K562 (cell line): ENCODE data around the gene LDLRAD3. TPM values are rescaled to one million over a fixed set of nuclear protein-coding genes. Genes with fewer than 3 reads are reported as not detected.

Experiments
- ATAC-seq: fragments of 200-7000 bp; cut with Tn5 transposase; 3 replicates; pipeline ENCODE4 v1.9.1; 2020; ENCODE audit warnings: moderate library complexity
- BruUV-seq: library from RNA; stranded (reverse); fragments of 400-500 nt; replicated peaks from 2 replicates; lab custom pipeline; 2021; lab: Mats Ljungman, UMichigan
- CTCF ChIA-PET: fragments of 300-600 bp; formaldehyde crosslinking; extraction: SDS; loops from one replicate; lab custom pipeline; 2021; ENCODE audit warnings: low intra/inter-chr PET ratio; lab: Yijun Ruan, JAX
- POLR2A ChIA-PET: fragments of 300-600, 350-650 bp; sonication (Branson Sonifier 250); formaldehyde crosslinking; extraction: SDS; loops from one replicate; lab custom pipeline; 2021; ENCODE audit warnings: antibody characterized with exemption, inconsistent platforms; lab: Yijun Ruan, JAX
- DNase-seq, 4 experiments: peaks; one replicate each; pipeline versions ENCODE4 v3.0.0 to v3.0.0-alpha.2; 2011 to 2018; ENCODE audit warnings: low spot score in 3 of 4, mixed read lengths in 3 of 4; ENCODE audit errors: extremely low read depth in 1 of 4
- FAIRE-seq: peaks from 2 replicates; lab custom pipeline; 2011; peaks lifted over from hg19 to GRCh38; lab: Jason Lieb, UNC
- H2AFZ ChIP-seq: 2 replicates; pipeline ENCODE4 v1.6.0; 2011; ENCODE audit warnings: low read depth, low read length, control low read depth, inconsistent platforms
- H3K27ac ChIP-seq: fragments of 200-600 bp; 3 replicates; pipeline ENCODE4 v1.8.0; 2011; ENCODE audit warnings: low read depth, mild to moderate bottlenecking, control low read depth, inconsistent platforms, low read length, moderate library complexity, mixed read lengths; ENCODE audit errors: extremely low read depth
- H3K27me3 ChIP-seq, 2 experiments: fragments of 300-600 bp in 1 of 2; 2 replicates in 1 of 2; 3 replicates in 1 of 2; pipeline versions ENCODE4 v1.6.0 to v1.8.0; 2011; ENCODE audit warnings: inconsistent platforms in 2 of 2, low read length in 2 of 2, mild to moderate bottlenecking in 1 of 2, mixed read lengths in 1 of 2, moderate library complexity in 1 of 2; ENCODE audit not compliant: control insufficient read depth in 2 of 2, insufficient read depth in 2 of 2
- H3K36me3 ChIP-seq: fragments of 300-600 bp; 3 replicates; pipeline ENCODE4 v1.8.0; 2011; ENCODE audit warnings: mild to moderate bottlenecking, low read length, inconsistent platforms; ENCODE audit not compliant: control insufficient read depth, insufficient read depth
- H3K4me1 ChIP-seq, 2 experiments: fragments of 200-600 bp in 1 of 2; replicated peaks in 1 of 2; 2 replicates in 1 of 2; 3 replicates in 1 of 2; pipeline versions ENCODE4 v1.5.1 to v1.8.0; 2011; ENCODE audit warnings: inconsistent platforms in 2 of 2, low read length in 2 of 2, mild to moderate bottlenecking in 1 of 2, mixed read lengths in 1 of 2, moderate library complexity in 1 of 2; ENCODE audit not compliant: control insufficient read depth in 2 of 2, insufficient read depth in 2 of 2
- H3K4me2 ChIP-seq: 2 replicates; pipeline ENCODE4 v1.6.1; 2011; ENCODE audit warnings: low read length, control low read depth, inconsistent platforms, mixed read lengths; ENCODE audit not compliant: insufficient read depth
- H3K4me3 ChIP-seq: fragments of 200-600 bp; sonication (generic), shearing (Covaris generic); 2 replicates; pipeline ENCODE4 v1.5.1; 2016; ENCODE audit warnings: control low read depth, inconsistent platforms
- H3K79me2 ChIP-seq: fragments of 200-600 bp; 3 replicates; pipeline ENCODE4 v1.8.0; 2011; ENCODE audit warnings: low read length, inconsistent platforms; ENCODE audit not compliant: control insufficient read depth, insufficient read depth
- H3K9ac ChIP-seq, 2 experiments: 2 replicates each; pipeline versions ENCODE4 v1.6.0 to v1.6.1; 2011; ENCODE audit warnings: low read depth in 2 of 2, low read length in 2 of 2, control low read depth in 1 of 2, inconsistent platforms in 1 of 2, mild to moderate bottlenecking in 1 of 2, mixed read lengths in 1 of 2; ENCODE audit not compliant: insufficient read depth in 1 of 2
- H3K9me1 ChIP-seq: one replicate; pipeline ENCODE4 v1.6.0; 2011; ENCODE audit warnings: inconsistent platforms, mild to moderate bottlenecking, low read length, moderate library complexity; ENCODE audit not compliant: control insufficient read depth, insufficient read depth
- H3K9me3 ChIP-seq: replicated peaks from 2 replicates; pipeline ENCODE4 v1.5.1; 2011; ENCODE audit warnings: low read depth, low read length, inconsistent platforms; ENCODE audit not compliant: control insufficient read depth, insufficient read depth
- H4K20me1 ChIP-seq: replicated peaks from 2 replicates; pipeline ENCODE4 v1.6.1; 2011; ENCODE audit warnings: low read length, inconsistent platforms, mixed read lengths; ENCODE audit not compliant: control insufficient read depth, insufficient read depth
- BRD9 ChIP-seq: fragments of 450-650 bp; IDR thresholded peaks from 2 replicates; pipeline ENCODE4 v1.6.1; 2018; ENCODE audit warnings: low read depth; ENCODE audit not compliant: partially characterized antibody
- DPF2 ChIP-seq: fragments of 450-650 bp; IDR thresholded peaks from 2 replicates; pipeline ENCODE4 v1.6.1; 2016
- HDAC2 ChIP-seq: fragments of 450-650 bp; IDR thresholded peaks from 2 replicates; pipeline ENCODE4 v1.6.1; 2016; ENCODE audit warnings: mild to moderate bottlenecking
- HEY1 ChIP-seq: fragments of 250-450 bp; sonication (Bioruptor Pico); IDR thresholded peaks from 2 replicates; pipeline ENCODE4 v1.5.0; 2020; ENCODE audit warnings: mild to moderate bottlenecking, moderate library complexity, borderline replicate concordance
- MBD2 ChIP-seq: sonication (generic); IDR thresholded peaks from 2 replicates; pipeline ENCODE4 v1.6.1; 2016; ENCODE audit warnings: low read depth, borderline replicate concordance
- MTA1 ChIP-seq: fragments of 450-650 bp; IDR thresholded peaks from 2 replicates; pipeline ENCODE4 v1.6.1; 2017; ENCODE audit warnings: borderline replicate concordance
- MTA2 ChIP-seq: fragments of 450-650 bp; IDR thresholded peaks from 2 replicates; pipeline ENCODE4 v1.6.1; 2016; ENCODE audit warnings: low read depth
- RCOR1 ChIP-seq, 2 experiments: IDR thresholded peaks; 2 replicates each; pipeline ENCODE4 v1.6.1; 2012; ENCODE audit warnings: low read depth in 2 of 2, low read length in 2 of 2, borderline replicate concordance in 1 of 2, improper control_type of control experiment in 1 of 2
- SMARCE1 ChIP-seq: fragments of 450-650 bp; IDR thresholded peaks from 2 replicates; pipeline ENCODE4 v1.7.1; 2016; ENCODE audit warnings: mild to moderate bottlenecking
- TAL1 ChIP-seq: fragments of 450-650 bp; IDR thresholded peaks from 2 replicates; pipeline ENCODE4 v1.6.1; 2016; ENCODE audit warnings: mild to moderate bottlenecking
- TEAD4 ChIP-seq, 2 experiments: sonication (generic) in 1 of 2; formaldehyde crosslinking in 1 of 2; IDR thresholded peaks; 2 replicates each; pipeline versions ENCODE4 v1.6.1 to v1.8.0; 2012 to 2022; ENCODE audit warnings: borderline replicate concordance in 1 of 2, inconsistent platforms in 1 of 2, low read length in 1 of 2, mild to moderate bottlenecking in 1 of 2, missing genetic modification reagents in 1 of 2
- WGBS: fragments of 100-300 bp; shearing (Covaris generic); methylation state at CpG from one replicate; pipeline ENCODE4 v1.1.6; 2016; ENCODE audit warnings: low coverage, mixed read lengths; ENCODE audit not compliant: insufficient coverage; ENCODE audit errors: missing lambda C conversion rate; 5-methylcytosine and 5-hydroxymethylcytosine counted together
- in situ Hi-C: fragments of 300-500 bp; cut with MboI; formaldehyde crosslinking; loops from 4 replicates; pipeline ENCODE4 v1.15.0; 2018; ENCODE audit warnings: inconsistent platforms, mixed read lengths
- intact Hi-C: fragments of 100-400 bp; cut with micrococcal nuclease; formaldehyde crosslinking; loops from 2 replicates; pipeline ENCODE4 v1.14.2; 2022
- polyA plus RNA-seq, 8 experiments: library from polyadenylated mRNA; depleted of rRNA in 4 of 8; stranded (reverse) in 5 of 8; unstranded in 3 of 8; fragments of >200 nt; fragmentation: Nextera tagmentation in 2 of 8; fragmentation: Illumina TruSeq in 1 of 8; extraction: Ambion mirVana in 2 of 8; extraction: Trizol in 1 of 8; gene quantifications; 2 replicates each; pipeline versions ENCODE4 v1.2.1 to v1.2.3, GENCODE V29; 2011 to 2014; ENCODE audit warnings: inconsistent platforms in 1 of 8, missing spikeins in 1 of 8
- total RNA-seq, 7 experiments: library from RNA; depleted of rRNA in 6 of 7; stranded (reverse); fragments of >200 nt in 6 of 7; fragmentation: Illumina TruSeq in 2 of 7; extraction: Trizol in 2 of 7; gene quantifications; 2 replicates each; pipeline versions ENCODE4 v1.2.1 to v1.2.3, GENCODE V29; 2011 to 2021; ENCODE audit warnings: low replicate concordance in 1 of 7
- TF ChIP-seq, protein P1 (sequence below): sonication (generic); IDR thresholded peaks from 2 replicates; pipeline ENCODE4 v1.6.1; 2016
- TF ChIP-seq, protein P2 (sequence below), 3 experiments: IDR thresholded peaks in 2 of 3; conservative IDR thresholded peaks in 1 of 3; 2 replicates each; pipeline ENCODE4 v1.5.1; 2011 to 2012; ENCODE audit warnings: low read length in 3 of 3, mild to moderate bottlenecking in 3 of 3, control low read depth in 2 of 3, improper control_type of control experiment in 1 of 3, inconsistent platforms in 1 of 3, low read depth in 1 of 3, mixed read lengths in 1 of 3, moderate library complexity in 1 of 3; ENCODE audit not compliant: insufficient read depth in 2 of 3
- TF ChIP-seq, protein P3 (sequence below): fragments of 450-650 bp; IDR thresholded peaks from 2 replicates; pipeline ENCODE4 v1.6.1; 2016; ENCODE audit warnings: antibody characterized with exemption
- TF ChIP-seq, protein P4 (sequence below), 2 experiments: fragments of 450-650 bp; conservative IDR thresholded peaks; 2 replicates each; pipeline ENCODE4 v1.6.1; 2017; ENCODE audit warnings: mild to moderate bottlenecking in 2 of 2, moderate library complexity in 2 of 2

The LDLRAD3 gene
- total and polyA plus RNA-seq, 9 of the 15 experiments (the other 6 are each of a cell fraction or from before 2014, with no cell fraction given): 0.73 to 7.2 (median 3.5) TPM

DNA sequence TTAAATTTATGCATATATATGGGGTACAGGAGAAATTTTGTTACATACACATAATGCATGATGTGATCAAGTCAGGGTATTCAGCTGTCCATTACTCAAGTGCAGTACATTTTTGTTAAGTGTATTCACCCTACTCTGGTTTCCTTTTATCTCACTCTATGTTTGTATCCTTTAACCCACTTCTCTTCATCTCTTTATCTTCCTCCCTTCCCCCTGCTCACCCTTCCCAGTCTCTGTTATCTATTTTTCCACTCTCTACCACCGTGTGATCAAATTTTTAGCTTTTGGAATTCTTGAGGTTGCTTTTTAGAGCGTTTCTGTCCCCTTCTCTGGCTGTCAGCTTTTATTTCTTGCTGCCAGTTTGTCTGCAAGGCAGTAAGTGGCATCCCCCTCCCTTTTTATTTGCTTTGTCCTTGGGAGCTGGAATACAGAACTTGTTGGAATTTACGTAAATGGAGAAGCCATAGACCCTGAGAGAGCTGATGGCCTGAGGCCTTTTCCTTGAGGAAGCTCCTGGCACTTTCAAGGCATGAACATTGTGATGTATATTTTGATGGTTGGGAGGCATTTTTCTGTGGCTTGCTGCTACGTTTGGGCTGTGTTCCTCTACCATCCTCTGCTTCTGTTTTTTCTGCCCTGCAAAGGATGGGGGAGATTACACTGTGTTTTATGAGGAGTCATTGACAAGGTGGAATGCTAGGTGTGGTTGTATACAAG is 148.6 kb downstream of the LDLRAD3 start:
- no peaks in the 10 kb centered on the region for H3K27me3 ChIP-seq
- peak overlapping the region; percentile 12; the same call in 1 of the 2 replicates for H2AFZ ChIP-seq
- 3% methylated on average over 3 of the region's 4 CpGs for WGBS
- FAIRE-seq (peak; percentile 44), DNase-seq (peak in 1 of 4 experiments; percentile 57), ATAC-seq (peak; percentile 39)
- BruUV-seq: no TSS peak
- ChIA-PET CTCF (no interaction called here), POLR2A (interaction anchor here (1.5 kb wide), 1 partner anchor 9 kb away, joined by 8 read pairs; no protein-coding TSS in a partner anchor)
- peak overlapping the region; percentile 27 for H3K4me2 ChIP-seq
- in situ Hi-C loops: no loop called here
- H3K79me2 ChIP-seq: no peaks in the 10 kb centered on the region
- H3K36me3 ChIP-seq: 0 out of 3 replicates have a peak, but pooled peaks cover 4% of the 10 kb centered on the region
- no peaks in the 10 kb centered on the region for H4K20me1 ChIP-seq
- H3K9me3 ChIP-seq: peaks cover 10% of the 10 kb centered on the region
- no peak overlapping the region for H3K4me3 ChIP-seq
- peak overlapping the region; percentile 45; the same call in 2 of the 3 replicates for H3K27ac ChIP-seq
- peaks cover 13 to 38% of the 10 kb centered on the region in 2 experiments for H3K4me1 ChIP-seq
- H3K9me1 ChIP-seq: no peaks in the 10 kb centered on the region
- peak overlapping the region in 1 of 2 experiments; percentile 5; a peak in 1 of 4 replicates for H3K9ac ChIP-seq
- intact Hi-C loops: no loop called here
- TF ChIP-seq RCOR1 (IDR thresholded peaks at IDR 0.05; ENCODE audit: borderline replicate concordance in 1 of 2, low read depth in 2 of 2, low read length in 2 of 2) (peak in 1 of 2 experiments; percentile 70; a peak in 1 of 4 replicates), DPF2 (peak; percentile 87), TAL1 (peak; percentile 50), MTA1 (peak; percentile 58; the same call in 1 of the 2 replicates), SMARCE1 (peak; percentile 72; the same call in 1 of the 2 replicates), MTA2 (peak; percentile 53; the same call in 1 of the 2 replicates), BRD9 (peak; percentile 30), TEAD4 (IDR thresholded peaks at IDR 0.05; ENCODE audit: low read length) (peak; percentile 50), TEAD4 (CRISPR knock-in tag; IDR thresholded peaks at IDR 0.05; ENCODE audit: borderline replicate concordance) (no peak), HEY1 (CRISPR knock-in tag) (0 out of 2 replicates have a peak, but pooled peaks have one; percentile 47), HDAC2 (peak; percentile 67; the same call in 1 of the 2 replicates), MBD2 (0 out of 2 replicates have a peak, but pooled peaks have one; percentile 8)
- TF ChIP-seq, protein P1, sequence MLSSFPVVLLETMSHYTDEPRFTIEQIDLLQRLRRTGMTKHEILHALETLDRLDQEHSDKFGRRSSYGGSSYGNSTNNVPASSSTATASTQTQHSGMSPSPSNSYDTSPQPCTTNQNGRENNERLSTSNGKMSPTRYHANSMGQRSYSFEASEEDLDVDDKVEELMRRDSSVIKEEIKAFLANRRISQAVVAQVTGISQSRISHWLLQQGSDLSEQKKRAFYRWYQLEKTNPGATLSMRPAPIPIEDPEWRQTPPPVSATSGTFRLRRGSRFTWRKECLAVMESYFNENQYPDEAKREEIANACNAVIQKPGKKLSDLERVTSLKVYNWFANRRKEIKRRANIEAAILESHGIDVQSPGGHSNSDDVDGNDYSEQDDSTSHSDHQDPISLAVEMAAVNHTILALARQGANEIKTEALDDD: peak; percentile 33; the same call in 1 of the 2 replicates
- TF ChIP-seq, protein P2, sequence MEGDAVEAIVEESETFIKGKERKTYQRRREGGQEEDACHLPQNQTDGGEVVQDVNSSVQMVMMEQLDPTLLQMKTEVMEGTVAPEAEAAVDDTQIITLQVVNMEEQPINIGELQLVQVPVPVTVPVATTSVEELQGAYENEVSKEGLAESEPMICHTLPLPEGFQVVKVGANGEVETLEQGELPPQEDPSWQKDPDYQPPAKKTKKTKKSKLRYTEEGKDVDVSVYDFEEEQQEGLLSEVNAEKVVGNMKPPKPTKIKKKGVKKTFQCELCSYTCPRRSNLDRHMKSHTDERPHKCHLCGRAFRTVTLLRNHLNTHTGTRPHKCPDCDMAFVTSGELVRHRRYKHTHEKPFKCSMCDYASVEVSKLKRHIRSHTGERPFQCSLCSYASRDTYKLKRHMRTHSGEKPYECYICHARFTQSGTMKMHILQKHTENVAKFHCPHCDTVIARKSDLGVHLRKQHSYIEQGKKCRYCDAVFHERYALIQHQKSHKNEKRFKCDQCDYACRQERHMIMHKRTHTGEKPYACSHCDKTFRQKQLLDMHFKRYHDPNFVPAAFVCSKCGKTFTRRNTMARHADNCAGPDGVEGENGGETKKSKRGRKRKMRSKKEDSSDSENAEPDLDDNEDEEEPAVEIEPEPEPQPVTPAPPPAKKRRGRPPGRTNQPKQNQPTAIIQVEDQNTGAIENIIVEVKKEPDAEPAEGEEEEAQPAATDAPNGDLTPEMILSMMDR (IDR thresholded peaks at IDR 0.05 in 2 of 3, conservative IDR thresholded peaks at IDR 0.05 in 1 of 3; ENCODE audit: insufficient read depth in 2 of 3, low read depth in 1 of 3, low read length in 3 of 3): no peak
- TF ChIP-seq, protein P3, sequence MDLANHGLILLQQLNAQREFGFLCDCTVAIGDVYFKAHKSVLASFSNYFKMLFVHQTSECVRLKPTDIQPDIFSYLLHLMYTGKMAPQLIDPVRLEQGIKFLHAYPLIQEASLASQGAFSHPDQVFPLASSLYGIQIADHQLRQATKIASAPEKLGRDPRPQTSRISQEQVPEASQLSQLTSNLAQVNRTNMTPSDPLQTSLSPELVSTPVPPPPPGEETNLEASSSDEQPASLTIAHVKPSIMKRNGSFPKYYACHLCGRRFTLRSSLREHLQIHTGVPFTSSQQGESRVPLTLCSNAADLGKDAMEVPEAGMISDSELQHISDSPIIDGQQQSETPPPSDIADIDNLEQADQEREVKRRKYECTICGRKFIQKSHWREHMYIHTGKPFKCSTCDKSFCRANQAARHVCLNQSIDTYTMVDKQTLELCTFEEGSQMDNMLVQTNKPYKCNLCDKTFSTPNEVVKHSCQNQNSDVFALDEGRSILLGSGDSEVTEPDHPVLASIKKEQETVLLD: 0 out of 2 replicates have a peak, but pooled peaks have one; percentile 43
- TF ChIP-seq, protein P4, sequence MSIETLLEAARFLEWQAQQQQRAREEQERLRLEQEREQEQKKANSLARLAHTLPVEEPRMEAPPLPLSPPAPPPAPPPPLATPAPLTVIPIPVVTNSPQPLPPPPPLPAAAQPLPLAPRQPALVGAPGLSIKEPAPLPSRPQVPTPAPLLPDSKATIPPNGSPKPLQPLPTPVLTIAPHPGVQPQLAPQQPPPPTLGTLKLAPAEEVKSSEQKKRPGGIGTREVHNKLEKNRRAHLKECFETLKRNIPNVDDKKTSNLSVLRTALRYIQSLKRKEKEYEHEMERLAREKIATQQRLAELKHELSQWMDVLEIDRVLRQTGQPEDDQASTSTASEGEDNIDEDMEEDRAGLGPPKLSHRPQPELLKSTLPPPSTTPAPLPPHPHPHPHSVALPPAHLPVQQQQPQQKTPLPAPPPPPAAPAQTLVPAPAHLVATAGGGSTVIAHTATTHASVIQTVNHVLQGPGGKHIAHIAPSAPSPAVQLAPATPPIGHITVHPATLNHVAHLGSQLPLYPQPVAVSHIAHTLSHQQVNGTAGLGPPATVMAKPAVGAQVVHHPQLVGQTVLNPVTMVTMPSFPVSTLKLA (conservative IDR thresholded peaks at IDR 0.05): 0 out of 4 replicates have a peak, but pooled peaks of 1 of the 2 experiments have one; percentile 20
